Uterus (tissue), 2 donors: ENCODE data around the gene NLGN2.

Experiments
- CTCF ChIP-seq, 4 experiments: fragments of 200-600 bp in 2 of 4; fragments of 450-650 bp in 2 of 4; sonication (generic) in 2 of 4; IDR thresholded peaks; one replicate each; pipeline ENCODE4 v1.5.1; 2016 to 2019; ENCODE audit warnings: antibody characterized with exemption in 4 of 4, mild to moderate bottlenecking in 2 of 4, moderate library complexity in 1 of 4
- POLR2A ChIP-seq, 2 donors: fragments of 450-650 bp; IDR thresholded peaks; one replicate each; pipeline ENCODE4 v1.6.1; 2016; ENCODE audit warnings: antibody characterized with exemption in 2 of 2, mild to moderate bottlenecking in 1 of 2, moderate library complexity in 1 of 2

- TF ChIP-seq POLR2A (IDR thresholded peaks at IDR 0.05) (no peak), CTCF (IDR thresholded peaks at IDR 0.05) (no peak)
Observed at GRCh38 chr17:7411427-7411750, 3.7 kb downstream of the NLGN2 start.
